ENCODE results near the gene GZMM. TPM values are rescaled to one million over a fixed set of nuclear protein-coding genes. Genes with fewer than 3 reads are reported as not detected.
A peak's percentile ranks its signal among the peaks of the same experiment; 100 is the strongest.

GZMM gene
- polyA plus RNA-seq, 3 donors, result 0.32 to 1.4 (median 0.48) TPM

GRCh38 chr19:572743-573518, 29.1 kb downstream of the GZMM start:
- peaks cover 66% of the 10 kb centered on the region for H3K79me2 ChIP-seq (ENCODE audit: insufficient read depth, low read length)
- H3K27ac ChIP-seq (ENCODE audit: low read depth in 1 of 2, low read length in 2 of 2), result peak overlapping the region; percentile 16 to 76
- peak in 1 of 3 donors; percentile 26 for DNase-seq
- under 1% methylated on average over 49 of the region's 55 CpGs for WGBS (ENCODE audit: insufficient coverage)
- H3K4me2 ChIP-seq (replicated peaks; ENCODE audit: extremely low read depth, low read length, poor library complexity, severe bottlenecking), result peak overlapping the region; percentile 84
- H3K9ac ChIP-seq (ENCODE audit: insufficient read depth, low read length, poor library complexity, severe bottlenecking), result peak overlapping the region; percentile 88
- peaks cover 0 to 16% of the 10 kb centered on the region in 2 donors for H3K36me3 Mint-ChIP-seq
- TF ChIP-seq, protein P1, sequence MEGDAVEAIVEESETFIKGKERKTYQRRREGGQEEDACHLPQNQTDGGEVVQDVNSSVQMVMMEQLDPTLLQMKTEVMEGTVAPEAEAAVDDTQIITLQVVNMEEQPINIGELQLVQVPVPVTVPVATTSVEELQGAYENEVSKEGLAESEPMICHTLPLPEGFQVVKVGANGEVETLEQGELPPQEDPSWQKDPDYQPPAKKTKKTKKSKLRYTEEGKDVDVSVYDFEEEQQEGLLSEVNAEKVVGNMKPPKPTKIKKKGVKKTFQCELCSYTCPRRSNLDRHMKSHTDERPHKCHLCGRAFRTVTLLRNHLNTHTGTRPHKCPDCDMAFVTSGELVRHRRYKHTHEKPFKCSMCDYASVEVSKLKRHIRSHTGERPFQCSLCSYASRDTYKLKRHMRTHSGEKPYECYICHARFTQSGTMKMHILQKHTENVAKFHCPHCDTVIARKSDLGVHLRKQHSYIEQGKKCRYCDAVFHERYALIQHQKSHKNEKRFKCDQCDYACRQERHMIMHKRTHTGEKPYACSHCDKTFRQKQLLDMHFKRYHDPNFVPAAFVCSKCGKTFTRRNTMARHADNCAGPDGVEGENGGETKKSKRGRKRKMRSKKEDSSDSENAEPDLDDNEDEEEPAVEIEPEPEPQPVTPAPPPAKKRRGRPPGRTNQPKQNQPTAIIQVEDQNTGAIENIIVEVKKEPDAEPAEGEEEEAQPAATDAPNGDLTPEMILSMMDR (IDR thresholded peaks at IDR 0.05), result no peak
- peak overlapping the region; percentile 82 to 95 (median 90) for H3K4me3 ChIP-seq (replicated peaks in 1 of 3; ENCODE audit: low read depth in 2 of 3, low read length in 3 of 3)
- no peaks in the 10 kb centered on the region for H3K27me3 ChIP-seq (ENCODE audit: control insufficient read depth in 2 of 2, insufficient read depth in 2 of 2, low read length in 2 of 2)
- H3K36me3 ChIP-seq (replicated peaks in 1 of 2; ENCODE audit: control insufficient read depth in 1 of 2, insufficient read depth in 2 of 2, low read length in 2 of 2), result peaks cover 0 to 6% of the 10 kb centered on the region in 2 donors
- peak overlapping the region; percentile 85 for H2AFZ ChIP-seq (ENCODE audit: insufficient read depth, low read depth, low read length, poor library complexity, severe bottlenecking)
- peak overlapping the region; percentile 84 to 91 for H3K4me3 Mint-ChIP-seq
- intact Hi-C loops (cut with micrococcal nuclease), result loop anchor here (5.0 kb wide), 3 partner anchors 41 to 89 kb away; partner anchors contain the start of genes CDC34 (in 1 of the 2), FGF22 (in 1 of the 2) and RNF126 (in 1 of the 2)
- peaks cover 0 to 2% (median 0%) of the 10 kb centered on the region in 3 donors for H3K27me3 Mint-ChIP-seq (ENCODE audit: low read depth in 3 of 3)
- peaks cover 55% of the 10 kb centered on the region for H3K4me1 Mint-ChIP-seq
- H3K9me3 ChIP-seq (replicated peaks in 1 of 2; ENCODE audit: control insufficient read depth in 1 of 2, insufficient read depth in 1 of 2, low read length in 2 of 2), result no peaks in the 10 kb centered on the region
- peak overlapping the region in 6 of 7 donors; percentile 75 to 92 (median 84) for H3K27ac Mint-ChIP-seq
- H4K20me1 ChIP-seq (ENCODE audit: insufficient read depth, low read length), result peaks cover 53% of the 10 kb centered on the region
- H3K9me3 Mint-ChIP-seq, result peaks cover 0 to 7% (median 0%) of the 10 kb centered on the region in 7 donors
- peaks cover 46 to 59% of the 10 kb centered on the region in 2 donors for H3K4me1 ChIP-seq (ENCODE audit: control insufficient read depth in 1 of 2, insufficient read depth in 2 of 2, low read length in 2 of 2)

- peak overlapping the region; percentile 84 for H3K4me2 ChIP-seq (replicated peaks; ENCODE audit: extremely low read depth, low read length, poor library complexity, severe bottlenecking)
- DNase-seq, result no peak
- Mint-ChIP-seq H3K36me3 (peaks cover 2 to 20% of the 10 kb centered on the region in 2 donors), H3K27me3 (ENCODE audit: low read depth in 3 of 3) (peaks cover 0 to 2% (median 0%) of the 10 kb centered on the region in 3 donors), H3K27ac (peak overlapping the region in 6 of 7 donors; percentile 46 to 92 (median 70)), H3K4me1 (peaks cover 51% of the 10 kb centered on the region), H3K4me3 (peak overlapping the region; percentile 84 to 89), H3K9me3 (peaks cover 0 to 7% (median 0%) of the 10 kb centered on the region in 7 donors)
- WGBS (ENCODE audit: insufficient coverage), result 2% methylated on average over 13 of the region's 15 CpGs
- intact Hi-C loops (cut with micrococcal nuclease), result loop anchor here (5.0 kb wide), 3 partner anchors 41 to 89 kb away; partner anchors contain the start of genes CDC34 (in 1 of the 2), FGF22 (in 1 of the 2) and RNF126 (in 1 of the 2)
- peaks cover 59% of the 10 kb centered on the region for H4K20me1 ChIP-seq (ENCODE audit: insufficient read depth, low read length)
- H3K4me3 ChIP-seq (replicated peaks in 1 of 3; ENCODE audit: low read depth in 2 of 3, low read length in 3 of 3), result peak overlapping the region; percentile 82 to 95 (median 90)
- peaks cover 41 to 53% of the 10 kb centered on the region in 2 donors for H3K4me1 ChIP-seq (ENCODE audit: control insufficient read depth in 1 of 2, insufficient read depth in 2 of 2, low read length in 2 of 2)
- H3K79me2 ChIP-seq (ENCODE audit: insufficient read depth, low read length), result peaks cover 72% of the 10 kb centered on the region
- peaks cover 0 to 7% of the 10 kb centered on the region in 2 donors for H3K36me3 ChIP-seq (replicated peaks in 1 of 2; ENCODE audit: control insufficient read depth in 1 of 2, insufficient read depth in 2 of 2, low read length in 2 of 2)
- TF ChIP-seq, protein P1 (IDR thresholded peaks at IDR 0.05), result no peak
- peak overlapping the region in 1 of 2 donors; percentile 76 for H3K27ac ChIP-seq (ENCODE audit: low read depth in 1 of 2, low read length in 2 of 2)
- peak overlapping the region; percentile 88 for H3K9ac ChIP-seq (ENCODE audit: insufficient read depth, low read length, poor library complexity, severe bottlenecking)
- H2AFZ ChIP-seq (ENCODE audit: insufficient read depth, low read depth, low read length, poor library complexity, severe bottlenecking), result no peak overlapping the region
- H3K9me3 ChIP-seq (replicated peaks in 1 of 2; ENCODE audit: control insufficient read depth in 1 of 2, insufficient read depth in 1 of 2, low read length in 2 of 2), result no peaks in the 10 kb centered on the region
- no peaks in the 10 kb centered on the region for H3K27me3 ChIP-seq (ENCODE audit: control insufficient read depth in 2 of 2, insufficient read depth in 2 of 2, low read length in 2 of 2)
These were observed 29.6 kb downstream of the GZMM start for GRCh38 chr19:573519-573825.
